ENCODE data around the gene GKN2. TPM values are rescaled to one million over a fixed set of nuclear protein-coding genes. Genes with fewer than 3 reads are reported as not detected.

The GKN2 gene
- total and polyA plus RNA-seq, 2 of the 13 experiments (the other 11 are each of a cell fraction or from before 2014, with no cell fraction given): not detected

DNA sequence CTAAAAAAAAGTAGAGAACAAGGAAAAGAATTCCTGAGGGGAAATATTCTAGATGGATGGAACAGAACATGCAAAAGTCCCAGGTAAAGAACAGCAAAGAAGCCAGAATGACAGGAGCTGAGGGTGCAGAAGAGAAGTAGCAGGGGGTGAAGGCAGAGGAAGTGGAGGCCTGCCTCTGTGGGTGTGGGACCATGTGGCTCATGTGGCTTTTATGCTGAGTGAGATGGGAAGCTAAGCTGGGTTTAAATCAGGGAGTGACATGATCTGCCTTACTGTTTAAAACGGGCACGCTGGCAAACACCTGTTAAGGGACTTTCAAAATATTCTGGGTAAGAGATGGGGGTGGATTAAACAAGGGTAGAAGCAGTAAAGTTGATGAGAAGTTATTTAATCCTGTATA is 40.0 kb downstream of the GKN2 start:
- H4K20me1 ChIP-seq (ENCODE audit: insufficient read depth, low read length): no peaks in the 10 kb centered on the region
- no peak overlapping the region for H3K4me3 ChIP-seq (replicated peaks in 1 of 3; ENCODE audit: insufficient read depth in 1 of 3, low read depth in 2 of 3, low read length in 3 of 3)
- FAIRE-seq (no peak), ATAC-seq (no peak), DNase-seq (ENCODE audit: low spot score) (no peak)
- H2AFZ ChIP-seq (ENCODE audit: low read length): no peak overlapping the region
- no peaks in the 10 kb centered on the region for H3K36me3 ChIP-seq (replicated peaks in 1 of 2; ENCODE audit: control insufficient read depth in 1 of 2, insufficient read depth in 2 of 2, low read length in 2 of 2)
- no peak for TF ChIP-seq SUZ12 (IDR thresholded peaks at IDR 0.05; ENCODE audit: low read depth, low read length)
- TF ChIP-seq CEBPG (CRISPR knock-in tag; IDR thresholded peaks at IDR 0.05): no peak
- TF ChIP-seq, protein P1, sequence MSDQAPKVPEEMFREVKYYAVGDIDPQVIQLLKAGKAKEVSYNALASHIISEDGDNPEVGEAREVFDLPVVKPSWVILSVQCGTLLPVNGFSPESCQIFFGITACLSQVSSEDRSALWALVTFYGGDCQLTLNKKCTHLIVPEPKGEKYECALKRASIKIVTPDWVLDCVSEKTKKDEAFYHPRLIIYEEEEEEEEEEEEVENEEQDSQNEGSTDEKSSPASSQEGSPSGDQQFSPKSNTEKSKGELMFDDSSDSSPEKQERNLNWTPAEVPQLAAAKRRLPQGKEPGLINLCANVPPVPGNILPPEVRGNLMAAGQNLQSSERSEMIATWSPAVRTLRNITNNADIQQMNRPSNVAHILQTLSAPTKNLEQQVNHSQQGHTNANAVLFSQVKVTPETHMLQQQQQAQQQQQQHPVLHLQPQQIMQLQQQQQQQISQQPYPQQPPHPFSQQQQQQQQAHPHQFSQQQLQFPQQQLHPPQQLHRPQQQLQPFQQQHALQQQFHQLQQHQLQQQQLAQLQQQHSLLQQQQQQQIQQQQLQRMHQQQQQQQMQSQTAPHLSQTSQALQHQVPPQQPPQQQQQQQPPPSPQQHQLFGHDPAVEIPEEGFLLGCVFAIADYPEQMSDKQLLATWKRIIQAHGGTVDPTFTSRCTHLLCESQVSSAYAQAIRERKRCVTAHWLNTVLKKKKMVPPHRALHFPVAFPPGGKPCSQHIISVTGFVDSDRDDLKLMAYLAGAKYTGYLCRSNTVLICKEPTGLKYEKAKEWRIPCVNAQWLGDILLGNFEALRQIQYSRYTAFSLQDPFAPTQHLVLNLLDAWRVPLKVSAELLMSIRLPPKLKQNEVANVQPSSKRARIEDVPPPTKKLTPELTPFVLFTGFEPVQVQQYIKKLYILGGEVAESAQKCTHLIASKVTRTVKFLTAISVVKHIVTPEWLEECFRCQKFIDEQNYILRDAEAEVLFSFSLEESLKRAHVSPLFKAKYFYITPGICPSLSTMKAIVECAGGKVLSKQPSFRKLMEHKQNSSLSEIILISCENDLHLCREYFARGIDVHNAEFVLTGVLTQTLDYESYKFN (CRISPR knock-in tag; conservative IDR thresholded peaks at IDR 0.05): no peak
- TF ChIP-seq, protein P2, sequence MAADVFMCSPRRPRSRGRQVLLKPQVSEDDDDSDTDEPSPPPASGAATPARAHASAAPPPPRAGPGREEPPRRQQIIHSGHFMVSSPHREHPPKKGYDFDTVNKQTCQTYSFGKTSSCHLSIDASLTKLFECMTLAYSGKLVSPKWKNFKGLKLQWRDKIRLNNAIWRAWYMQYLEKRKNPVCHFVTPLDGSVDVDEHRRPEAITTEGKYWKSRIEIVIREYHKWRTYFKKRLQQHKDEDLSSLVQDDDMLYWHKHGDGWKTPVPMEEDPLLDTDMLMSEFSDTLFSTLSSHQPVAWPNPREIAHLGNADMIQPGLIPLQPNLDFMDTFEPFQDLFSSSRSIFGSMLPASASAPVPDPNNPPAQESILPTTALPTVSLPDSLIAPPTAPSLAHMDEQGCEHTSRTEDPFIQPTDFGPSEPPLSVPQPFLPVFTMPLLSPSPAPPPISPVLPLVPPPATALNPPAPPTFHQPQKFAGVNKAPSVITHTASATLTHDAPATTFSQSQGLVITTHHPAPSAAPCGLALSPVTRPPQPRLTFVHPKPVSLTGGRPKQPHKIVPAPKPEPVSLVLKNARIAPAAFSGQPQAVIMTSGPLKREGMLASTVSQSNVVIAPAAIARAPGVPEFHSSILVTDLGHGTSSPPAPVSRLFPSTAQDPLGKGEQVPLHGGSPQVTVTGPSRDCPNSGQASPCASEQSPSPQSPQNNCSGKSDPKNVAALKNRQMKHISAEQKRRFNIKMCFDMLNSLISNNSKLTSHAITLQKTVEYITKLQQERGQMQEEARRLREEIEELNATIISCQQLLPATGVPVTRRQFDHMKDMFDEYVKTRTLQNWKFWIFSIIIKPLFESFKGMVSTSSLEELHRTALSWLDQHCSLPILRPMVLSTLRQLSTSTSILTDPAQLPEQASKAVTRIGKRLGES (CRISPR knock-in tag; IDR thresholded peaks at IDR 0.05; ENCODE audit: borderline replicate concordance): no peak
- no peak overlapping the region for H3K4me2 ChIP-seq (ENCODE audit: low read depth, low read length)
- in situ Hi-C loops (cut with HindIII; ENCODE audit: extremely low pct_ligation_motif_present, low pct_unique_long_range_greater_than_20kb): no loop called here
- no peak overlapping the region for H3K9ac ChIP-seq (ENCODE audit: insufficient read depth, low read depth, low read length)
- intact Hi-C loops (cut with micrococcal nuclease; ENCODE audit: unreplicated experiment): no loop called here
- WGBS (ENCODE audit: low lambda C conversion rate): 0% methylated on average over 2 of the region's 2 CpGs
- POLR2A ChIA-PET: no interaction called here
- H3K9me3 ChIP-seq (ENCODE audit: low read length): no peaks in the 10 kb centered on the region
- no peaks in the 10 kb centered on the region for H3K79me2 ChIP-seq (ENCODE audit: insufficient read depth, low read length)
- peaks cover 10% of the 10 kb centered on the region for H3K4me1 ChIP-seq (ENCODE audit: insufficient read depth, low read length)
- no TSS peak for BruUV-seq (replicated peaks)
- CTCF ChIA-PET (ENCODE audit: low intra/inter-chr PET ratio, low total read pairs): no interaction called here
- H3K27ac ChIP-seq (ENCODE audit: extremely low read length, insufficient read depth, low read length): no peak overlapping the region
- peaks cover 3 to 15% of the 10 kb centered on the region in 2 experiments; a peak in 1 of 5 replicates for H3K27me3 ChIP-seq (ENCODE audit: control insufficient read depth in 1 of 2, insufficient read depth in 2 of 2, low read length in 2 of 2)
